OCI-LY1 (cell line): ENCODE data around the gene GSKIP.

ENCODE experiments used
- CTCF ChIP-seq: fragments of 200-600 bp; sonication (generic), shearing (Covaris generic); IDR thresholded peaks from 2 replicates; pipeline ENCODE4 v1.5.1; 2017; ENCODE audit warnings: mild to moderate bottlenecking, antibody characterized with exemption, low read length, moderate library complexity, mixed read lengths
- EZH2 ChIP-seq: fragments of 200-600 bp; sonication (generic), shearing (Covaris generic); IDR thresholded peaks from 2 replicates; pipeline ENCODE4 v1.8.0; 2017; ENCODE audit warnings: borderline replicate concordance, mixed run types, mild to moderate bottlenecking, antibody characterized with exemption, low read length, moderate library complexity, mixed read lengths

GRCh38 chr14:96362965-96363750, at the start of gene GSKIP, which contains the start of gene ATG2B:
- TF ChIP-seq CTCF = no peak
- no peak for TF ChIP-seq EZH2
